CD4-positive, alpha-beta T cell treated with Interleukin-6 at 100 ng/mL for 8 hours (primary cell): ENCODE data around the gene SCRT2.
A peak's percentile ranks its signal among the peaks of the same experiment; 100 is the strongest.
"Not testable (repeated sequence)": the region's sequence is repeated elsewhere in the genome, so short reads cannot be mapped to it uniquely, and the experiment has no call there.

ENCODE experiments used
- DNase-seq: peaks from one replicate; pipeline ENCODE4 v3.0.0-alpha.2; 2020; ENCODE audit warnings: mixed read lengths, low spot score

SCRT2 gene

DNA sequence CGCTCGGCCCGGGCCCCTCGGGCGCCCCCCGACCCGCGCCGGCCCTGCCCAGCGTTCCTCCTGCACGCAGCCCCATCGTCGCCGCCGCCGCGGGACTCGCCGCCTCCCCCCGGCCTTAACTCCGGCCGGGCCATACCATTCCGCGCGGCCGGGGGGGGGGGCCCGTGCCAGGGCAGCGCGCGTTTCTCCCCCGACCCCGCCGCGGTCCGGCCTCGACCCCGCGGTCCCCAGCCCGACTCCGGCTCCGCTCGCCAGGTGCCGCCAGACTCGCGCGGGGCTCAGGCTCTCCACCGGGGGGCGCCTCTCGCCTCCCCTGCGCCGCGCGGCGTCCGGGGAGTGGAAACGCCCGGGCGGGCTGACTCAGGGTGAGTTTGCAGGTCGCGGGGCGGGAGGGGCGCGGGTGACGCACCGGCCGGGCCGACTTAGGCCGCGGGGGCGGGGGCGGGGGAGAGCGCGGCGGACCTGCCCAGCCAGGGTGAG is 22.5 kb downstream of the SCRT2 start, which contains the start of gene SRXN1:
Gene SRXN1 (minus strand): TSS at position 91 of the 480 bp plus-strand sequence. CDS start 15 bp downstream, at position 76.
- peak; percentile 71 for DNase-seq

DNA sequence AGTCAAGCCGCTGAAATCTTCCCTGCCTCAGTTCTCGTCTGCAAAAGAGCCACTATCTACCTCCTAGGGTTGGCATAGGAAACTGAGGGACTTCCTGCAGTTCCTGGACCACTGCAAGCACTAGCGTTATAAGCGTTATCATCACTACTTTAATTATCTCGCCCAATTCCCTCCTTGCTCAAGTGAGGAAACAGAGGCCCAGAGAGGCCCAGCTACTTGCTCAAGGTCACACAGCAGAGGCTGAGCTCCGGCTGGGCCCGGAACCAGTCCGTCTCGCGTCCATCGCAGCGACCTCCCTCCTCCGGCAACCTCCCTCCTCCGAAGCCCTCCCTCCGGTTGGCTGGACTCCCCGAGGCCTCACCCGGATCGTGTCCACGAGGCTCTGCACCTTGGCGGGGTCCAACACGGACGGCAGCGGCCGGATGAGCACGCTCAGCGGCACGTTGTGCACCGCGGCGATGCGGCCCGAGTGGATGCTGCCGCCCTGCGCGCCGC is 22.9 kb downstream of the SCRT2 start:
- no peak for DNase-seq

DNA sequence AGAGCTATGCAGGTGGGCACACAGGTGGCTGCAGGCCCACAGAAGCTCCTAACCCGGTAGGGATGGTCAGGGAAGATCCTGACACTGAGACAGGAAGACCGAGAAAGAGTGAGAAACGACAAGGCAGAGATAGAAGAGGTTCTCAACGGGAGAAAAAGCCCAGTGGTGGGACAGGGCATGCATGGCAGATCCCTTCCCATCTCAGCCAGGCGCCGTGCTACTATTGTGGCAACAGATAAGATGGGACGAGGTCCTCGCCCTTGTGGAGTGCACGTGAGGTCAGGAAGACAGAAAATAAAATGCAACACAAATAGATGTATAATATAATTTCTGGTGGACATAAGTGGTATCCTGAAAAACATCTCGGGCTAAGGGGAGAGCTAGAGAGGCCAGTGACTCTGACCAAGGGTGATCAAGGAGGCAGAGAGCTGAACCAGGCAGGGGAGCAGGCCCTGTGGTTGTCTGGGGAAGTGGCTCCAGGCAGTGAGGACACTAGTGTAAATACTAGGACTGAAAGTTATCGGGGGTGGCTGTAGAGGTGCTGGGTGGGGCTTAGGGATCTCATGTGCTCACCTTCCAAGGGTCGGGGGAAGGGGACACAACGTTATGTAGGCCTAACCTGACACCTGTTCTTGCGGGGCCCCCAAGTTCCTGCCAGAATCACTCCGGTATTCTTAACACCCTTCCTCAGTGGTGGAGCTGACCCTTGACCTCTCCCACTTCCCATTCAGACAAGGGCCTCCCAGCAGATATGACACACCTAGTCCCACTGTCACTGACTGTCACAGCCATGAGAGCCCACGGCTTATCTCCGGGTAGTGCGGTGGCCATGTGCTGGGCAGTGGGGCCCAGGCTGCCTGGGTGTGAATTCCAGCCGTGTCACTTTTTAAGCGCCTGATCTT is 23.6 kb downstream of the SCRT2 start:
- DNase-seq, result no peak

DNA sequence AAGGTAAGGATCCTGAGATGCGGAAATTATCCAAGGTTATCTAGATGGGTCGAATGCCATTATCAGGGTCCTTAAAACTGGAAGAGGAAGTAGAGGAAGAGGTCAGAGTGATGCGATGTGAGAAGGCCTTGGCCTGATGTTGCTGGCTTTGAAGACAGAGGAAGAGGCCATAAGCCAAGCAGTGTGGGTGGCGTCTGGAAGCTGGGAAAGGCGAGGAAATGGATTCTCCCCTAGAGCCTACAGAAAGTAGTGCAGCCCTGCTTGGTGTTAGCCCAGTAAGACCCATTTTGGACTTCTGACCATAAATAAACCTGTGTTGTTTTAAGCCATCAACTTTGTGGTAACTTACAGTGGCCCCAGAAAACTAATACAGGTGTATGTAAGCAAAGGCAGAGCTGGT is 24.6 kb downstream of the SCRT2 start:
- no peak for DNase-seq

DNA sequence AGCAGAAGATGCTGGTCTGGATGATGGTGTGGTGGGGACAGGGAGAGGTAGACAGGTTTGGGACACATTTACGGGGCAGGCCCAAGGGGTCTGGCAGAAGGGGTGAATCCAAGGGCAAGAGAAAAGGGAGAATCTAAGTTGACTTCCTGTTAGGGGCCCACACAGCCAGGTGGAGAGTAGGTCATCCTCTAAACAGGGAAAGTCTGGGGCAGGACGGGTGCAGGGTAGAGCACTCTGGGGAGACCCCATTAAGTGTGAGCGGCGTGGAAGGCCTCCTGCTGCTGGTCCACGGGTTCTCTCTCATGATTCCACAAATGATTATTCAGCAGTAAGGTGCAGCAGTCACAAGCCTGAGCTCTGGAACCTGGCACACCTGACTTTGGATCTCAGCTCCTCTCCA is 25.3 kb downstream of the SCRT2 start:
- DNase-seq, result no peak

DNA sequence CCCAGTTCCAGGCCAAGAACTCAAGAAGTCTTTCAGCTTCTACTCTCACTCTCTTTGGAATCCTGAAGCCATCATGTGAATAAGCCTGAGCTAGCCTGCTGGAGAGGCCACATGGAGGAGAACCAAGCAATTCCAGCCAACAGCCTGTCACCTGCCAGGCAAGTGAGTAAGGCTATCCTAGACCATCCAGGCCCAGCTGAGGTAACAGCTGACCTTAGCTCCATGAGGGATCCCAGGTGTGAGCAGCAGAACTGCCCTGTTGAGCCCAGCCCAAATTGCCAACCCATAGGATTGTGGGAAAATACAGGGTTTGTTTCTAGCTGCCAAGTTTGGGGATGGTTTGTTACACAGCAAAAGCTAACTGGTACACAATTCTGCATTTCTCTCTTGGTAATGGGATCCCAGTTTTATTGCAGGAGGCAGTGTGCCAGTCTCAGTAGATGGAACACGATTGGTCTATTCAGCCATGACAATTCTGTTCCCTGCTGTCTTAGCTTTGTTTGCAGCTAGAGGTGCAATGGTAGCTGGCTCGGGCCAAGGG is 28.1 kb downstream of the SCRT2 start:
- no peak for DNase-seq

DNA sequence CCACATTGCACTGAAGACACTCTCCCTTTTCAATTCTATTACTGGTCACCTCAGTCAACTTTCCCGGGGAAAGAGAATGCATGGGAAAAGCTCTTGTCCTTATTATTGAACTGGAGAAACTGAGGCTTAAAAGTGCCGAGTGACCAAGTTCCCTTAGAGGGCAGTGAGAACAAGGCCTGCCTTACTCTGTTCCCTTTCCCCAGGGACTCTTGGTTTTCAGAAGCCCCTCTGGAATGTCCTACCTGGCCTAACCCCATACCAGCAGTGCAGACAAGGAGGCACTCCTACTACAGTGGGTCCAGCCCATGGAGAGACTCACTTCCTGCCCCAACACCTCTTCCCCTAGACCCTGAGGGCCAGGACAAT is 28.8 kb downstream of the SCRT2 start:
- no peak for DNase-seq

DNA sequence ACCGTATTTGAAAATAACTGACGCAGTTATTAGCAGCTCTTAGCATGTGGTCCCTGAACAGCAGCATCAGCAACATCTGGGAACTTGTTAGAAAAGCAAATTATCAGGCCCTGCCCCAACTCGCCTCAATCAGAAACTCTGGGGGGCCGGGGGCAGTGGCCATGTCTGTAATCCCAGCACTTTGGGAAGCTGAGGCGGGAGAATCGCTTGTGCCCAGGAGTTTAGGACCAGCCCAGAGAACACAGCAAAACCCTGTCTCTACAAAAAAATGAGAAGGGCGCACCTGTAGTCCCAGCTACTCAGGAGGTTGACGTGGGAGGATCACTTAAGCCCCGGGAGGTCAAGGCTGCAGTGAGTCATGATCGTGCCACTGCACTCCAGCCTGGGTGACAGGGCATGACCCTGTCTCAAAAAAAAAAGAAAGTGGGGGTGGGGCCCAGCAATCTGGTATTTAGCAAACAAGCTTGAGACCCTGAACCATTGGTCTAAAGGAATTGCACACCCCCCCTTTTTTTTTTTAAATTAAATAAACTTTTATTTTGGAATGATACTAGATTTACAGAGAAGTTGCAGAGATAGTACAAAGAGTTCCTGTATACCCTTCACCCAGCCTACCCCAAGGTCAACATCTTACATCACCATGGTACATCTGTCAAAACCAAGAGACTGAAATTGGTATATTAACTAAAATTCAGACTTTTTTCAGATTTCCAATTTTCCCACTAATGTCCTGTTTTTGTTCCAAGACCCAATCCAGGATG is 29.3 kb downstream of the SCRT2 start:
- DNase-seq, result no peak

DNA sequence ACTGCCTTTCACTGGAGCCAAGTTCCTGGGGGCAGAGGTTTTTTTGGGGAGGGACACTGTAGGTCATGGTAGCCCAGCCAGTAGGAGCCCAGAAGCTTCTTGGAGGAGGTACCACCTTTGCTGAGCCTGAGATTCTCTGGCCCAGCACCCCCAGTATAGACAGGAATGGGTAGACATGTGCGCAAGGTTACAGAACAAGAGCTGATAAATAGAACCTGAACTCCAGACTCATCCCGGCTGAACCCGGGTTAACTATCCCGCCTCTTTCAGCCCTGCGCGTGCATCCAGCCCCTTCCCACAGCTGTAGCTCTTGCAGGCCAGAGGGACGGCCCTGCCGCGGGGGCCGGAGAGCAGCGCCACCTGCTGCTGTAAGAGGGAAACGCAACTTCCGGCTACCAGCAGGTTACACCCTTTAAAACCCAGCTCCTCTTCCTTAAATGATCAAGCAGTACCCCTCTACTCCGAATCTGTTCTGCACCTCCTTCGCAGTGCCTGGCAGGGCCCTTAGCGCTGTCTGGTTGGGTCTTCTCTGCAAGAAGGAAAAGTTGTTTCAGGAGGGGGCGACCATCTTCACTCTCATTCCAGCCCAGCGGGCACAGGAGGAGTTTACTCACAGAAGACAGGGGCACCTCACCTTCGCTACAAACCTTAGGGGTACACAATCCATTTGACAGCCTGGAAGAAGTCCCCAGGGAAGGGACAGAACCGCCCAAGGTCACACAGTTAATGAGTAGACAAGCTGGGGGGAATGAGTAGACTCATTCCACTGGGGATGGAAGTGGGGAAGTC is 30.1 kb downstream of the SCRT2 start:
- peak; percentile 51 for DNase-seq

DNA sequence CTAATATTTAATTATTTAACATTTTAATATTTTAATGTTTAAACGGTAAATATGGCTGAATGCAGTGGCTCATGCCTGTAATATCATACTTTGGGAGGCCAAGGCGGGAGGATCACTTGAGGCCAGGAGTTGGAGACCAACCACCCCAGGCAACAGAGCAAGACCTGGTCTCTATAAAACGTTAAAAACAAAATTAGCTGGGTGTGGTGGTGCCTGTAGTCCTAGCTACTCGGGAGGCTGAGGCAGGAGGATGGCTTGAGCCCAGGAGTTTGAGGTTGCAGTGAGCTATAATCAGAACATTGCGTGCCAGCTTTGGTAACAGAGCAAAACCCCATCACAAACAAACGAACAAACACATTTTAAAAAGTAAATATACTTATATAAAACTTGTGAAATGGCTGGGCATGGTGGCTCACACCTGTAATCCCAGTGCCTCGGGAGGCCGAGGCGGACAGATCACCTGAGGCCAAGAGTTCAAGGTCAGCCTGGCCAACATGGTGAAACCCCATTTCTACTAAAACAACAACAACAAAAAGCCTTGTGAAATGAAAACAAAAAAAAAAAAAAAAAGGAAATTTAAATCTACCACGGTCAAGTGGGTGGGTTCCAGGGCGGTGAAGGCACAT is 30.8 kb downstream of the SCRT2 start:
- DNase-seq, result no peak

DNA sequence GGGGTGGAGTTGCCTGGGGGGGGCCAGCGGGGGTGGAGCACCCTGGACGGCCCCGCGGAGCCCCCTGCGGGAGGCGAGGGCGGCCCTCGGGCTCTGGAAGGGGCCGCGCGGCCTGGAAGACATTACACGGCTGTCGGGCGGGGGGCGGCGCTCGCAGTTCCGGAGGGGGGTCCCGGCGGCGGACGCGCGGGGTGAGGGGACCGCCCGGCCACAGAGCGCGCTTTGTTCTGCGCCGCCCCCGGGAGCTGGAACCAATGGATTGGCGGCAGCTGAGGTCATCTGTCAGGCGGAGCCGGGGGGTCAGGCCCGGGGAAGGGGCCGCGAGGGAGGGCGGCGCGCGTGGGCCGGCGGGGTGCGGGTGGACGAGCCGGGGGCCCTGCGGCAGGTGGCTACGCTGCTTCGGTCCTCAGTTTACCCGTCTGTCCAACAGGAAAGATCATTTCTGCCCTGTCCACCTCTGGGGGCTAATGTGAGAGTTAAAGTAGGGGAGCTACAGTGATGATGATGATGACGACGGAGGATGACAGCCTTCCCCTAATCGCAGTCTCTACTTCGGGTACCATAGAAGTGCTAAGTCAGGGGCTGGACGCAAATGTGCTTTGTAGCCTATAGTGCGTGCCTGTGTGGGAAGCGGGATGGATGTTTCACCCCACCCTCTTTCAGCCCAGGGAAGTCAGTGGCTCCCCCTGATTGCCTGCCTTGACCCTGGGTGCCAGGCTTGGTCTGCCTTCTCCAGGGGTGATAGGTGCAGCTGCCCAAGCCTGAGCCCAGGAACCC is 33.0 kb downstream of the SCRT2 start:
- DNase-seq, result no peak

DNA sequence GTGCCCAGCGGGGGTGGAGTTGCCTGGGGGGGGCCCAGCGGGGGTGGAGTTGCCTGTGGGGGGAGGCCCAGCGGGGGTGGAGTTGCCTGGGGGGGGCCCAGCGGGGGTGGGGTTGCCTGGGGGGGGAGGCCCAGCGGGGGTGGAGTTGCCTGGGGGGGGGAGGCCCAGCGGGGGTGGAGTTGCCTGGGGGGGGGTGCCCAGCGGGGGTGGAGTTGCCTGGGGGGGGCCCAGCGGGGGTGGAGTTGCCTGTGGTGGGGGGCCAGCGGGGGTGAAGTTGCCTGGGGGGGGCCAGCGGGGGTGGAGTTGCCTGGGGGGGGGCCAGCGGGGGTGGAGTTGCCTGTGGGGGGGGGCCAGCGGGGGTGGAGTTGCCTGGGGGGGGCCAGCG is 33.6 kb downstream of the SCRT2 start:
- DNase-seq, result not testable (repeated sequence)

DNA sequence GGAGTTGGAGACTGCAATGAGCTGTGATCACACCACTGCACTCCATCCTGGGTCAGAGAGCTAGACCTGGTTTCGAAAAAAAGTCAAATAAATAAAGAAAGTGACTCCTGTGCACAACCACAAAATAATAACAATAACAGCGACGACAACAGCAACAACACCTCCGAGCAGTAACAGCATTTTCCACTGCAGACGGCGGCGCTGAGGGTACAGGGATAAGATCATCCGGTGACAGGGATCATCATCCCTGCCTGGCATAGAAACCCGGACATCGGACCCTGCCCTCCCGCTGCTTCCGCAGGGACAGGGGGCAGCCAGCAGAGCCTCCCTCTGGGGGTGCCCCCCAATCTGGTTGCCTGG is 34.1 kb downstream of the SCRT2 start:
- DNase-seq, result no peak

DNA sequence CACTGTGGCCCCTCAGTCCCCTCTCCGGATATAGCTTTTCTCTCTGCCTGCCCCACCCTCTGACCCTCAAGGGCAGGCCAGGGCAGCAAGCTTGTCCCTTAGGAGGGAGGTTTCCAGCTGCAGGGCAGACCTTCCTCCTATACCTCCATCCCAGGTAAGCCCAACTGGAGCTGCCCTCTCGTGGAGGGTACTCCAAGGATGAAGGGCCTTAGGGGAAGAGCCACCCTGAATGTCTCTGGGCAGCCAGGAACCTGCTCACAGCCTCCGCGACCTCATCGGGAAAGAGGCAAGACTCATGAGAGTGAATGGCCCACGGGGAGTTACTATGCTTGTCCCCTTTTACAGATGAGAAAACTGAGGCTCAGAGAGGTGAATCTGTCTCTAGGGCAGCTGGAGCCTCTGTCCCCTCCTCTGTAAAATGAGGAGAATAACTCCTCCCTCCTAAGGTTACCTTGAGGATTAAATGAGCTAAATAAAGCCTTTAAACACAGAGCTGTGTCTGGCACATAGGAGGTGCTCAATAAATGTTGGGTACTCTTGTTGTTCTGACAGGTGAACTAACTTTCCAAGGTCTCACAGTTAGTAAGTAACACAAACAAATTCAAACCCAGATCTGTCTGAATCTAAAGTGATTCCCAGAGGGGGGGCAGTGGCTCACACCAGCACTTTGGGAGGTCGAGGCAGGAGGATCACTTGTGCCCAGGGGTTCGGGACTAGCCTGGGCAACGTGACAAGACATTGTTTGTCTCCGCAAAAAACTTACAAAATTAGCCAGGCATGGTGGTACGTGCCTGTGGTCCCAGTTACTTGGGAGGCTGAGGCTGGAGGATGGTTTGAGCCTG is 34.7 kb downstream of the SCRT2 start:
- DNase-seq, result no peak

DNA sequence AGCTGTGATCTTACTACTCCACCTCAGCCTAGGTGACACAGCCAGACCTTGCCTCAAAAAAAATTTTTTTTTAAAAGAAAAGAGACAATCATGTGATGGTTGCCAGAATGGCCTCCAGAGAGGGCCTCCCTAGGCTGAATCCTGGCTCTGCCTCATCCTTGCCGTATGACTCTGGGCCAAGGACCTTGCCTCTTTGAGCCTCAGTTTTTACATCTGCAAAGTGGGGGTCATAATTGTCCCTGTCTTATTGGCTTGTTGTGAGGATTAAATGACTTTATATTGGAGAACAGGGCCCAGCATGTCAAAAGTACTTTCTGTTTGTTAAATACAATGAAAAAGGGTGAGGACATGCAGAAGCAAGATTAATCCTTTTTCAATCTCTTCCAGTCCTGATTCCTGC is 37.0 kb downstream of the SCRT2 start:
- no peak for DNase-seq

DNA sequence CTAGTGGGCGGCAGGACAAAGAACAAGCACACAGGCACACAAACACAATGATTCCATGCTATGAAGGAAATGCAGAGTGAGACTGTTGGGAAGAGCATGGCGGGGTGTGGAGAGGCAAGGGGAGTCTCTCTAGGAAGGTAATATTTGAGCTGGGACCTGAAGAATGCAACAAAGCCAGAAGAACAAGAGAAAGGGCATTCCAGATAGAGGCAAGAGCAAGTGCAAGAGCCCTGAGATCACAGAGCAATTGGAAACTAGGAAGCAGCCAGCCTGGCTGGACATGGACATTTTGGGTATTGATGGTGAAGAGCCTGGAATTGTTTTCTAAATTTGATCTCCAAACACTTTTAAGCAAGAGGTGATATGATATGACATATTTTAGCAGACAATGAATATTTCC is 38.0 kb downstream of the SCRT2 start:
- no peak for DNase-seq

DNA sequence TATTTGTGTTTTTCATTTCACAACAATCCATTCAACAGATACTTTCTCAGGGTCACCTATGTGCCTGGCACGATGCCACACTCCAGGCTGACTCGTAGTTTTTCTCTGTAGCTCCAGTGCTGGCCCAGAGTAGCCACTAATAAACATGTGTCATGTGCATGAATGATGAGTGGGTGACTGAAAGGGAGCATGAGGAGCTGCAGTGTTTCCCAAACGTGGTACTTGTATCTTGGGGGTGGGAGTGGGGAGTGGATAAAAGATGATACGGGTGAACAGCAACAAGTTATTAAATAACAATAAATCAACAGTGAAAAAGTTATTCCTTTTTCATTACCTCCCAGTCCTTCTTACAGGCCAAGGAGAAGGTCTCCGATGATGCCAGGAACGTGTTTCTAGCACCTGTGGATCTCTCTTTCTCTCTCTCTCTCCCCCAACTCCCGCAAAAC is 39.7 kb downstream of the SCRT2 start:
- DNase-seq, result no peak

DNA sequence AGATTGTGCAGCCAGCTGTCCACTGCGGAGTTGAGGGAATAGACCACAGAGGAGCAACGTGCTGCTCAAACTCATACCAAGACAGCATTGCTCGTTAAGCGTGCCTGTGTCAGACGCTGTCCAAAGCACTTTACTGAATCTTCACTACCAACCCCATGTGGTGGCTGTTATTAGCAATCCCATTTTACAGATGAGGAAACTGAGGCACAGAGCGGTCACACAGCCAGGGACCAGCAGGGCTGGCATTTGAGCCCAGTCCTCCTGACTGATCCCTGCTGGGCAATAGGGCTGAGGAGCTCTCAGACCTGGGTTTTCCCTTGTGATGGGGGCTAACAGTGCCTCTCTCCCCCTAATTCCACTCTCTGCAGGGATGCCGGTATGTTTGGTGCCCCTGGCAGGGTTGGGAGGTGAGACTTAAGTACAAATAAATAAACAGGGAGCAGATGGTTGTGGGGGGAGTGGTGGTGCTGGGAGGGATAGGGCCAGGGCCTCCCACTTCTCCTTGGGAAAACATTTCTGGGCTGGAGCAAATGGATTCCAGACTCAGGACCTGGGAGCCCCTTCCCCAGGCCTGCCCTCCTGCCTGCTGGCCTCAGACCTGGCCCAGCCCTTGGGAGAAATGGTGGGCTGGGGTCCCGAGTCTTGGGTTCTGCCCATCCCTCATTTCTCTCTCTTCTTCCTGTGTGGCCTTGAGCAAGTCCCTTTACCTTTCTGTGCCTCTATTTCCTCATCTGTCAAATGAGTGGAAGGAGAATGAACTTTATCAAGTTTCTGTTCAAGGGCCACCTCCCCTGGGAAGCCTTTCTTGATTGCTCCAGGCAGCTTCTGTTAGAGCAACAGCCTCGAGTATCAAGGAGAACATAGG is 40.3 kb downstream of the SCRT2 start:
- no peak for DNase-seq
